ENCODE results near the gene SPARCL1. TPM values are rescaled to one million over a fixed set of nuclear protein-coding genes. Genes with fewer than 3 reads are reported as not detected.

Gene SPARCL1
- total and polyA plus RNA-seq, 2 experiments from 2014 or later: 1.5 to 2.4 TPM

- Histone ChIP-seq H3K4me2 (no peak overlapping the region), H3K4me3 (no peak overlapping the region), H3K9me2 (ENCODE audit: insufficient read depth) (no peaks in the 10 kb centered on the region), H3K27me3 (ENCODE audit: insufficient read depth) (no peaks in the 10 kb centered on the region), H3F3A (replicated peaks; ENCODE audit: low read depth) (no peaks in the 10 kb centered on the region), H4K20me1 (replicated peaks; ENCODE audit: insufficient read depth) (no peaks in the 10 kb centered on the region), H3K79me2 (replicated peaks; ENCODE audit: insufficient read depth) (no peaks in the 10 kb centered on the region), H3K27ac (ENCODE audit: low read depth) (no peak overlapping the region), H3K36me3 (ENCODE audit: insufficient read depth) (no peaks in the 10 kb centered on the region), H2AFZ (no peak overlapping the region), H3K4me1 (ENCODE audit: insufficient read depth) (no peaks in the 10 kb centered on the region)
- Mint-ChIP-seq H3K27ac (no peak overlapping the region), H3K27me3 (ENCODE audit: insufficient read depth, low read depth, poor library complexity) (peaks cover 1% of the 10 kb centered on the region), H3K4me3 (no peak overlapping the region), H3K4me1 (peaks cover 16% of the 10 kb centered on the region), H3K9me3 (no peaks in the 10 kb centered on the region), H3K36me3 (ENCODE audit: low read depth) (no peaks in the 10 kb centered on the region)
- TF ChIP-seq ETS1 (IDR thresholded peaks at IDR 0.05) (no peak), NANOG (IDR thresholded peaks at IDR 0.05; ENCODE audit: borderline replicate concordance) (no peak), POLR2AphosphoS5 (IDR thresholded peaks at IDR 0.05; ENCODE audit: low read depth) (no peak)
- DNase-seq (ENCODE audit: low spot score) (peak; percentile 21), ATAC-seq (peak; percentile 29; the same call in 2 of the 3 replicates)
These were observed 15.9 kb upstream of the SPARCL1 start for GRCh38 chr4:87545052-87545451.

- DNase-seq (ENCODE audit: low spot score): peak; percentile 83
- Histone ChIP-seq H3K4me2 (no peak overlapping the region), H3K27ac (ENCODE audit: low read depth) (no peak overlapping the region), H3K4me1 (ENCODE audit: insufficient read depth) (no peaks in the 10 kb centered on the region), H2AFZ (no peak overlapping the region), H4K20me1 (replicated peaks; ENCODE audit: insufficient read depth) (no peaks in the 10 kb centered on the region), H3K79me2 (replicated peaks; ENCODE audit: insufficient read depth) (no peaks in the 10 kb centered on the region), H3K27me3 (ENCODE audit: insufficient read depth) (no peaks in the 10 kb centered on the region), H3K9me2 (ENCODE audit: insufficient read depth) (no peaks in the 10 kb centered on the region), H3K4me3 (no peak overlapping the region), H3K36me3 (ENCODE audit: insufficient read depth) (no peaks in the 10 kb centered on the region), H3F3A (replicated peaks; ENCODE audit: low read depth) (no peaks in the 10 kb centered on the region)
- Mint-ChIP-seq H3K27ac (no peak overlapping the region), H3K9me3 (no peaks in the 10 kb centered on the region), H3K4me1 (peaks cover 15% of the 10 kb centered on the region), H3K4me3 (no peak overlapping the region), H3K27me3 (ENCODE audit: insufficient read depth, low read depth, poor library complexity) (peaks cover 1% of the 10 kb centered on the region), H3K36me3 (ENCODE audit: low read depth) (no peaks in the 10 kb centered on the region)
- peak; percentile 78 to 80 for TF ChIP-seq CTCF (conservative IDR thresholded peaks at IDR 0.05; ENCODE audit: low read depth in 2 of 2)
- TF ChIP-seq STAT1 (IDR thresholded peaks at IDR 0.05; ENCODE audit: unreplicated experiment): no peak
- no peak for TF ChIP-seq ZNF331 (CRISPR knock-in tag; IDR thresholded peaks at IDR 0.05; ENCODE audit: low read depth)
- ATAC-seq: peak; percentile 98
These were observed 14.8 kb upstream of the SPARCL1 start for GRCh38 chr4:87543835-87544461.

- H3K4me1 Mint-ChIP-seq: peaks cover 13% of the 10 kb centered on the region
- Histone ChIP-seq H3F3A (replicated peaks; ENCODE audit: low read depth) (no peaks in the 10 kb centered on the region), H3K36me3 (ENCODE audit: insufficient read depth) (no peaks in the 10 kb centered on the region), H3K27me3 (ENCODE audit: insufficient read depth) (no peaks in the 10 kb centered on the region), H3K9me2 (ENCODE audit: insufficient read depth) (peaks cover 6% of the 10 kb centered on the region; the same call in 1 of the 2 replicates), H3K4me2 (no peak overlapping the region), H3K27ac (ENCODE audit: low read depth) (no peak overlapping the region), H3K4me3 (no peak overlapping the region), H3K4me1 (ENCODE audit: insufficient read depth) (no peaks in the 10 kb centered on the region), H3K79me2 (replicated peaks; ENCODE audit: insufficient read depth) (no peaks in the 10 kb centered on the region), H4K20me1 (replicated peaks; ENCODE audit: insufficient read depth) (no peaks in the 10 kb centered on the region), H2AFZ (no peak overlapping the region)
- H3K36me3 Mint-ChIP-seq (ENCODE audit: low read depth): peaks cover 7% of the 10 kb centered on the region
- H3K27me3 Mint-ChIP-seq (ENCODE audit: insufficient read depth, low read depth, poor library complexity): peaks cover 1% of the 10 kb centered on the region
- ATAC-seq (no peak), DNase-seq (ENCODE audit: low spot score) (no peak)
- no peak overlapping the region for H3K4me3 Mint-ChIP-seq
- H3K27ac Mint-ChIP-seq: no peak overlapping the region
- H3K9me3 Mint-ChIP-seq: peaks cover 3% of the 10 kb centered on the region; the same call in 2 of the 3 replicates
- TF ChIP-seq REST (IDR thresholded peaks at IDR 0.05; ENCODE audit: unreplicated experiment) (no peak), POLR2AphosphoS5 (IDR thresholded peaks at IDR 0.05; ENCODE audit: low read depth) (no peak), CTCF (conservative IDR thresholded peaks at IDR 0.05; ENCODE audit: low read depth in 2 of 2) (no peak), CREB1 (CRISPR knock-in tag; IDR thresholded peaks at IDR 0.05; ENCODE audit: low read depth) (no peak)
These were observed 13.6 kb upstream of the SPARCL1 start for GRCh38 chr4:87542734-87543312.
